Midbrain (tissue), 1 donor: ENCODE measurements around the gene CCDC159.
"Not testable (repeated sequence)": the region's sequence is repeated elsewhere in the genome, so short reads cannot be mapped to it uniquely, and the experiment has no call there.

Experiments
- DNase-seq: peaks from one replicate; lab custom pipeline; 2025; lab: John Stamatoyannopoulos, UW

CCDC159 gene

GRCh38 chr19:11367528-11367927 lies 21.2 kb downstream of the CCDC159 start:
- DNase-seq: no peak

GRCh38 chr19:11370744-11371143 lies 24.4 kb downstream of the CCDC159 start:
- no peak for DNase-seq

GRCh38 chr19:11373166-11373884 lies 27.0 kb downstream of the CCDC159 start:
- DNase-seq: peak; percentile 52

GRCh38 chr19:11373885-11374432 lies 27.6 kb downstream of the CCDC159 start:
- no peak for DNase-seq

GRCh38 chr19:11374433-11375142 lies 28.3 kb downstream of the CCDC159 start, which contains the start of gene SWSAP1:
Gene SWSAP1 (plus strand): TSS chr19:11374666. CDS start chr19:11374681, 15 bp downstream.
- DNase-seq: peak; percentile 100

- DNase-seq: no peak
Observed at GRCh38 chr19:11375143-11375948, 29.0 kb downstream of the CCDC159 start.

GRCh38 chr19:11377237-11377636 lies 30.9 kb downstream of the CCDC159 start:
- peak; percentile 39 for DNase-seq

- DNase-seq: no peak
Observed at GRCh38 chr19:11377756-11378155, 31.4 kb downstream of the CCDC159 start.

- DNase-seq: peak; percentile 26
Observed at GRCh38 chr19:11378319-11379189, 32.2 kb downstream of the CCDC159 start.

GRCh38 chr19:11379269-11379845 lies 33.0 kb downstream of the CCDC159 start:
- not testable (repeated sequence) for DNase-seq

- DNase-seq: no peak
Observed at GRCh38 chr19:11379857-11380350, 33.6 kb downstream of the CCDC159 start.

- peak; percentile 94 for DNase-seq
Observed at GRCh38 chr19:11380653-11381537, 34.6 kb downstream of the CCDC159 start.

- DNase-seq: no peak
Observed at GRCh38 chr19:11382898-11383705, 36.8 kb downstream of the CCDC159 start.

GRCh38 chr19:11383706-11384048 lies 37.4 kb downstream of the CCDC159 start:
- DNase-seq: no peak

- no peak for DNase-seq
Observed at GRCh38 chr19:11384778-11385129, 38.4 kb downstream of the CCDC159 start.

- no peak for DNase-seq
Observed at GRCh38 chr19:11387162-11388034, 41.1 kb downstream of the CCDC159 start.

GRCh38 chr19:11390359-11390758 lies 44.0 kb downstream of the CCDC159 start:
- no peak for DNase-seq
